Lung (tissue), 12 donors: Measurements from ENCODE around the gene BBS1. TPM values are rescaled to one million over a fixed set of nuclear protein-coding genes. Genes with fewer than 3 reads are reported as not detected.

Experiments used
- ATAC-seq: fragments of 200-7000 bp; cut with Tn5 transposase; one replicate; pipeline ENCODE4 v1.9.1; 2020; ENCODE audit warnings: moderate number of reproducible peaks; ENCODE audit not compliant: insufficient read depth, low FRiP score
- DNase-seq, 3 donors: peaks; one replicate each; pipeline ENCODE4 v3.0.0-alpha.2; 2013 to 2017
- H3K27ac ChIP-seq, 2 donors: one replicate each; pipeline ENCODE4 v1.5.1; 2013; ENCODE audit warnings: mild to moderate bottlenecking in 2 of 2, moderate library complexity in 2 of 2, control low read depth in 1 of 2, inconsistent platforms in 1 of 2, low read depth in 1 of 2, low read length in 1 of 2
- H3K27me3 ChIP-seq, 3 donors: one replicate each; pipeline ENCODE4 v1.5.1; 2013; ENCODE audit warnings: low read length in 2 of 3; ENCODE audit not compliant: control insufficient read depth in 3 of 3, insufficient read depth in 3 of 3
- H3K36me3 ChIP-seq, 4 donors: one replicate each; pipeline ENCODE4 v1.5.1; 2013; ENCODE audit warnings: low read length in 4 of 4, mild to moderate bottlenecking in 1 of 4, moderate library complexity in 1 of 4; ENCODE audit not compliant: control insufficient read depth in 4 of 4, insufficient read depth in 4 of 4
- H3K4me1 ChIP-seq, 5 donors: one replicate each; pipeline ENCODE4 v1.5.1; 2013; ENCODE audit warnings: low read length in 5 of 5, mild to moderate bottlenecking in 2 of 5, moderate library complexity in 1 of 5; ENCODE audit not compliant: control insufficient read depth in 5 of 5, insufficient read depth in 5 of 5
- H3K4me3 ChIP-seq: one replicate; pipeline ENCODE4 v1.5.1; 2013; ENCODE audit warnings: mild to moderate bottlenecking, control low read depth, moderate library complexity
- H3K9ac ChIP-seq, 2 donors: one replicate each; pipeline ENCODE4 v1.5.1; 2013; ENCODE audit warnings: low read length in 2 of 2, control low read depth in 1 of 2; ENCODE audit not compliant: insufficient read depth in 1 of 2
- H3K9me3 ChIP-seq, 4 donors: one replicate each; pipeline ENCODE4 v1.5.1; 2013; ENCODE audit warnings: low read length in 3 of 4, mild to moderate bottlenecking in 1 of 4, moderate library complexity in 1 of 4; ENCODE audit not compliant: control insufficient read depth in 4 of 4, insufficient read depth in 3 of 4
- WGBS, 2 donors: extraction: QIAGEN DNeasy Blood & Tissue Kit; methylation state at CpG; one replicate each; pipeline ENCODE4 v1.1.7; 2013; 5-methylcytosine and 5-hydroxymethylcytosine counted together
- polyA plus RNA-seq, 2 donors: library from polyadenylated mRNA; stranded (reverse); fragments of 200-250 nt; gene quantifications; one replicate each; pipeline ENCODE4 v1.2.1, GENCODE V29; 2013
- total RNA-seq, 2 donors: library from RNA; depleted of rRNA in 1 of 2; stranded (reverse); fragments of >200 nt in 1 of 2; gene quantifications; one replicate each; pipeline ENCODE4 v1.2.1, GENCODE V29; 2014 to 2021
- TF ChIP-seq, protein P1 (sequence below): IDR thresholded peaks from 2 replicates; pipeline ENCODE4 v1.5.1; 2012; ENCODE audit warnings: mild to moderate bottlenecking; ENCODE audit errors: control extremely low read depth, extremely low read depth
- donor health status: control.
- donor health status: control.
- donor health status: Bipolar disorder and iron deficiency.
- donor health status: healthy.
- donor health status: DM: yes; HTN: yes; CAD: no.

BBS1 gene
- total and polyA plus RNA-seq, 4 donors = 12.5 to 75.6 (median 29.3) TPM

DNA sequence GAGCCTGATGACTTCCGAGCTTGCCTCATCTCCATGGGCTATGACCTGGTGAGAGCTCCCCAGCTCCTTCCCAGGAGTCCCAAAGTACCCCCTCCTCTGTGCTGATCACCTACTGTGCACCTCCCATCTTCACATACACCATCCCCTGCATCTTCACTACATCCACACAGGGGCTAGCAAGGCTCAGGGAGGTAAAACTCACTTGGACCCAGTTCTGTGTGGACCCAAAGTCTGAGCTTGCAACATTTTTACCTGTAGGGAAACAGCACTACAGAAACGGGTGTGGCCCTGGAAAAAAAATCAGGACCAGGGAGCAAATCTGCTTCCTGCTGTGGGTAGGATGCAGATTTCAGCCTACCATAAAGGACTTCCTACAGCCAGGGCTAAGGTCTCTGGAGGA lies 51.8 kb downstream of the BBS1 start:
- H3K27me3 ChIP-seq = peaks cover 0 to 15% (median 12%) of the 10 kb centered on the region in 3 donors
- peaks cover 0 to 4% (median 0%) of the 10 kb centered on the region in 5 donors for H3K4me1 ChIP-seq
- H3K4me3 ChIP-seq = no peak overlapping the region
- H3K27ac ChIP-seq = no peak overlapping the region
- no peak for ATAC-seq
- peaks cover 0 to 2% (median 0%) of the 10 kb centered on the region in 4 donors for H3K36me3 ChIP-seq
- TF ChIP-seq, protein P1, sequence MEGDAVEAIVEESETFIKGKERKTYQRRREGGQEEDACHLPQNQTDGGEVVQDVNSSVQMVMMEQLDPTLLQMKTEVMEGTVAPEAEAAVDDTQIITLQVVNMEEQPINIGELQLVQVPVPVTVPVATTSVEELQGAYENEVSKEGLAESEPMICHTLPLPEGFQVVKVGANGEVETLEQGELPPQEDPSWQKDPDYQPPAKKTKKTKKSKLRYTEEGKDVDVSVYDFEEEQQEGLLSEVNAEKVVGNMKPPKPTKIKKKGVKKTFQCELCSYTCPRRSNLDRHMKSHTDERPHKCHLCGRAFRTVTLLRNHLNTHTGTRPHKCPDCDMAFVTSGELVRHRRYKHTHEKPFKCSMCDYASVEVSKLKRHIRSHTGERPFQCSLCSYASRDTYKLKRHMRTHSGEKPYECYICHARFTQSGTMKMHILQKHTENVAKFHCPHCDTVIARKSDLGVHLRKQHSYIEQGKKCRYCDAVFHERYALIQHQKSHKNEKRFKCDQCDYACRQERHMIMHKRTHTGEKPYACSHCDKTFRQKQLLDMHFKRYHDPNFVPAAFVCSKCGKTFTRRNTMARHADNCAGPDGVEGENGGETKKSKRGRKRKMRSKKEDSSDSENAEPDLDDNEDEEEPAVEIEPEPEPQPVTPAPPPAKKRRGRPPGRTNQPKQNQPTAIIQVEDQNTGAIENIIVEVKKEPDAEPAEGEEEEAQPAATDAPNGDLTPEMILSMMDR = no peak
- DNase-seq = no peak
- no peak overlapping the region for H3K9ac ChIP-seq
- WGBS, 2 donors = 74 to 85% methylated on average over 2 of the region's 2 CpGs
- H3K9me3 ChIP-seq = no peaks in the 10 kb centered on the region

DNA sequence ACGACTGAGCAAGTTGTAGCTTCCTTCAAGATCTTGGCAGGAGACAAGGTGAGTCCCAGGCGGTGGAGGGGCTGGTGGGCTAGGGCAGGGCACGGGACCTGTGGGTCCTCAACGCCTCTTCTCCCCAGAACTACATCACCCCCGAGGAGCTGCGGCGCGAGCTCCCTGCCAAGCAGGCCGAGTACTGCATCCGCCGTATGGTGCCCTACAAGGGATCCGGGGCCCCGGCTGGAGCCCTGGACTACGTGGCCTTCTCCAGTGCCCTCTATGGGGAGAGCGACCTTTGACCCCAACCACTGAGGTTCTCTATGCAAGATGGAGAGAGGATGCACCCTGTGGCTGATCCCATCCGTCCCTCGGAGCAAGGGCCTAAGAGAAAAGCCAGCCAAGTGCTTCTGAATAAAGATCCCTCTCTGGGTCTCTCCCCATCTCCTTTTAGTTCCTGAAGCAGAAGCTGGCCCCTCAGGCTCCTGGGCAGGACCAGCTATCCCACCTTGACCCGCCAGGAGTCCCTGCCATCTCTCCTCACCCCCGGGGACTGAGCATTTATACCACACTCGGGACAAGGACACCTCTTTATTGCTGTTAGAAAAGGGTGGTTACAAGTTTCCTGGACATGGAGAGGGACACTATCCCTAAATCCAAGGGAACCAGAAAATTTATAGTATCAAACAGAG lies 52.6 kb downstream of the BBS1 start:
- peaks cover 0 to 9% (median 8%) of the 10 kb centered on the region in 3 donors for H3K27me3 ChIP-seq
- 92 to 94% methylated on average over 20 of the region's 20 CpGs for WGBS, 2 donors
- DNase-seq = no peak
- ATAC-seq = no peak
- TF ChIP-seq, protein P1 = no peak
- H3K9me3 ChIP-seq = no peaks in the 10 kb centered on the region
- H3K4me3 ChIP-seq = no peak overlapping the region
- H3K27ac ChIP-seq = no peak overlapping the region
- peaks cover 0 to 2% (median 0%) of the 10 kb centered on the region in 4 donors for H3K36me3 ChIP-seq
- no peak overlapping the region for H3K9ac ChIP-seq
- H3K4me1 ChIP-seq = peaks cover 0 to 8% (median 0%) of the 10 kb centered on the region in 5 donors

DNA sequence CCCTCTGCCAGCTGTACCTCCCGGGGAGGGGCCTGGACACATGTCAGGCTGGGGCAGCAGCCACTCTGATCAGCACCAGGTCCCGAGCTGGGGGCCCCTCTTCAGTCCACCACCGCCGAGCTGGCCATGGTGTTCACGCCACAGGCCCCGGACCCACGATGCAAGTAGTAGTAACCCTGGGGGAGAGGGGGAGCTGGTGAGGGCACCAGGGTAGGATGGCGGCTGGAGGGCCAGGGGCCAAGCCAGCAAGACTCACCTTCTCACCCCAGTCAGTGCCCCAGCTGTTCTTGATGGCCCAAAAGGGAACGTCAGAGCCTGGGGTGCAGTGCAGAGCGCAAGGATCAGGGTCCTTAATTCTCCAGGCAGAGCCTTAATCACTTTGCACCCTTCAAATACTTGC lies 53.4 kb downstream of the BBS1 start:
- no peak for ATAC-seq
- H3K36me3 ChIP-seq = peaks cover 0 to 2% (median 0%) of the 10 kb centered on the region in 4 donors
- H3K27me3 ChIP-seq = peaks cover 0 to 2% (median under 1%) of the 10 kb centered on the region in 3 donors
- TF ChIP-seq, protein P1 = no peak
- H3K9me3 ChIP-seq = no peaks in the 10 kb centered on the region
- no peak overlapping the region for H3K4me3 ChIP-seq
- WGBS, 2 donors = 91 to 95% methylated on average over 9 to 10 of the region's 10 CpGs
- DNase-seq = no peak
- H3K27ac ChIP-seq = no peak overlapping the region
- H3K9ac ChIP-seq = no peak overlapping the region
- H3K4me1 ChIP-seq = peaks cover 0 to 13% (median 0%) of the 10 kb centered on the region in 5 donors
